NCI-H2227 treated with DMSO at 0.1 percent for 48 hours (cell line): ENCODE measurements around the gene ITGA11.

Experiments
- DNase-seq: peaks from one replicate; lab custom pipeline; 2025; lab: John Stamatoyannopoulos, UW

Gene ITGA11

GRCh38 chr15:68447976-68448755 lies 16.2 kb upstream of the ITGA11 start:
- DNase-seq: no peak

DNA sequence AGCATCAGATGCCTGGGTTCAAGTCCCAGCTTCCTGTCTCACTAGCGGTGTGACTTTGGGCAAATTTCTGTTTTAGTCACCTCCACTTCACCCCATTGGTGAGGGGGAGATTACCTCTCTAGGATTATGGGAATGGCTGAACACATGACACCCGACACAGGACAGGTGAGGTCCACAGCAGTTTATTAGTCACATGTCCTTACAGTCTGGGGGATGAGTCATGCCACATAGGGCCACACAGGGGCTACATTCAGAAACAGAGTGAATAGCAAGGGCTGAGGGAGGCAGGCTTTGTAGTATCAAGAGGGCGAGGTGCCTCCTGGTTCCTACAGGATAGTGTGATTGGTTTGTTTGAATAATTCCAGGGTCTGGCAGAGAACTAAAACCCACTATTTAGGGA lies 15.2 kb upstream of the ITGA11 start:
- DNase-seq: no peak

DNA sequence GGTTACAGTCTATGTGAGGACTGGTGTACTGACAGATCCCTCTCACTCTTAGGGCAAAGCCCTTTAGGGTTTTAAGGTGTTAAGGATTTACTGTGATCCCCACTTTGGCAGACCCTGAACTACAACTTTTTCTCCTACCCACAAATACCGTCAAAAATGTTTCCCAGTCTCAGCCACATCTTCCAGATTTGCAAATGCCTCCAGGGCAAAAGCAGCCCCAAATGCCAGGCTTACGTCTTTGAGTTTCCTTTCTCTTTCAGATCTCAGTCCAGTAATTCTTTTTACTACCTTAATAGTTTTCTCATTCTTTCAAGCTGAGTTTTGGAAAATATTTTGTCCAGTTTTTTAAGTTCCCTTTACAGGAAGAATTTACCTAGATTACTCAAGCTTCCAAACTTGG lies 13.4 kb upstream of the ITGA11 start:
- DNase-seq: no peak

GRCh38 chr15:68444336-68444735 lies 12.4 kb upstream of the ITGA11 start:
- no peak for DNase-seq

DNA sequence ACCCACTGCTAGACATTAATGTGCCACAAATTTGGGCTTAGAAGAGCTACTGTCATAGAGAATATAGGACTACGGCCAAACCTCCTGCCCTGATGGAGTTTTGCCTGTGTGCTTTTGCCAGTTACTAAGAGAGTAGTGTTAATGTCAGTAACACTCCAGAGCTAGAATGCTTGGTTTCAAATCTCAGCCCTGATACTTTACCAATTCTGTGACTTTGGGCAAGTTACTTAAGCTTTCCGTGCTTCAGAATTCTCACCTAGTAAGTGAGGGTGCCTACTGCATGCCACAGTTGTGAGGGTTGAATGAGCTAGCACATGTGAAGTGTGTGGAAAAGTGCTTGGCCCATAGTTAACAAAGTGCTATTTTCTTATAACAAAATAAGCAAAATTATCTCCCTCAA lies 10.9 kb upstream of the ITGA11 start:
- no peak for DNase-seq

DNA sequence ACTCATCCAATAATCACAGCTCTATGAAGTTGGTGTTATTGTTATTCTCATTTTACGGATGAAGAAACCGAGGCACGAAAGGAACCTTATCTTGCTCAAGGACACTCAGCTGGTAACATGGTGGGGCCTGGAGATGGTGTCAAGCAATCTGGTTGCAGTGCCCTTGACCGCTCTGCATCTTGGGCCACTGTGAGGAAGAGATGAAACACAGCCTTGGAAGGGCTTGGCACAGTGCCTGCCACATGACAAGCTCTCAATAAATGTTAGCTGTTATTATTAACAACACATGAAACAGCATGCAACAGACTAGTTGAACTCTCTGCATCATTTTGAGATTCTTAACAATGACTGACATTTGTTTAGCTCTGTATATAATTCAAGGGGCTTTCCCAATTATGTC lies 10.1 kb upstream of the ITGA11 start:
- DNase-seq: no peak

DNA sequence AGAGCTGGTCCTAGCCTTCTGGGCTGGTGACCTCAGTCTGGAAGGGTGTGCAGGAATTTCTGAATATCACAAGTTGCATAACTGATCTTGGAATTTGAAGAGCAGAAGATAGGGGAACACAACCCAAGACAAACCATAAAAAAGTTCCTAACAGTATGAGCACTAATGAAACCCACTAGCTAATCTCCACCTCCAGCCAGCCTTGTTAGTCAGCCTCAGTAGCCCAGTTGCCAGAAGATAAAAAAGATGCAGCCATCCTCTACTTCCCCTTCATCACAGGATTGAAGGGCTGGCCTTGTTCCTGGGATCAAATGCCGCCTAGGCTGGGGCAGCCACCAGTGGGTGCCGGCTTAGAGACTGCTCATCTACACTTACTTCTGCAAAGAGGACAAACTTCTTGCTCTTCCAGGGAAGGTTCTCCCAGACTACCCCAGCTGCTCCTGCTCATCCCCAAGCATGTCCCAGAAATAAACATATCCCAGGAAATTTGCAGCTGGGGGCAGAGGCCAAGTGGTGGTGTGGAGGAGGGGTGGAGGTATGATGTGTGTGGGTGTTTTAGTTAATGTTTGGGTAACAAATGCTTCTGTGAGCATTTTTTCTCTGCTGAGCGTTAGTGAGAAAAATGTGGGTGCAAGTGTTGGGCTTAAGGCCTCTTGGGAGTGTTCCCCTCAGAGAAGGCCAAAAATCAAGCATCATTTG lies 9.2 kb upstream of the ITGA11 start:
- no peak for DNase-seq

DNA sequence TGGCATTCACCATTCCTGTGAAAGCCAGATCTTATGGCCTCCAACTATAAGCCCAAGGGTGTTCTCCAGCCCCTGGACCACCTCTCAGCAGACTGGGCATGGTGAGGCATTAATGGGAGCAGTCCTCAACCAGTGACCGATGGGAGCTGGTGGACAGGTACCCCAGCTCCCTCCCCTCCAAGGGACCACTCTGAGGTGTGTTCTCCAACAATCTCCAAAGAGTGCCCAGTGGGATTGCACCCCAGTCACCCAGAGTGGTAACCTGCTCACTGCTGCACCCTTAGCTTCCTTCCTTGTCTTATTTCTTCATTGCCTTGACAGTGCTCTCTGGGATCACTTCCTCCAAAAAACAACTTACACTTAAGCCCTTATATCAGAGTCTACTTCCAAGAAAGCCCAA lies 8.2 kb upstream of the ITGA11 start:
- no peak for DNase-seq

GRCh38 chr15:68439506-68439905 lies 7.5 kb upstream of the ITGA11 start:
- no peak for DNase-seq

DNA sequence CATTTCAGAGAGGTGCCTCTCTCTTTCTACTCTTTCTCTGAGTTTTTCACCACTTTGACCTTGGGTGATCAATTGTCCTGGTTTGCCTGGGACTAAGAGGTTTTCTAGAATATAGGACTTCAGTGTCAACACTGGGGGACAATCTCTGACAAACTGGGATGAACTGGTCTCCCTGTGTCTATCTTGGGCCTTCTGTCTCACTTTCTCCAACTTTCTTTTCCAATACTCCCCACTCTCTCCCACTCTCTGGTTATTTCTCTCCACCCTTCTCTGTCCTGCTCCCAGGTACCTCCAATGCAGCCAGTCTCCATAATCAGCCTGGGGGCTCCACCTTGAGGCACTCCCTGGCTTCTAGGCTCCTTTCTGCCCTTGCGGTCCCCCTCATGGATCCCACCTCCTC lies 4.7 kb upstream of the ITGA11 start:
- no peak for DNase-seq

DNA sequence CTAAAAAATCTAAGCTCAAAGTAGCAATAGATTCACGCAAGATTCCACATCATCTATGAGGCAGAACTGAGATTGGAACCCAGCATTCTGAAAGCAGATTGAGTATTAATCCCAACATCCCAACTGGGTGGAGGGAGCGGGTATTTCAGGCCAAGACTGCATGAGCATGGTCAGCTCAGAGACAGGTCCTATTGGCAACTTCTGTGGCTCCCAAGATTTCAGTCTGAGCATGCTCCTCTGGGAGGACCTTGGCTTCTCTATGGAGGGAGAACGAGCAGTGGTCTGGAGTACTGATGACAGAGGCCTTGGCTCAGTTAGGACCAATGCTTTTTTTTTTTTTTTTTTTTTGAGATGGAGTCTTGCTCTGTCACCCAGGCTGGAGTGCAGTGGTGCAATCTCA lies 4.0 kb upstream of the ITGA11 start:
- no peak for DNase-seq

- DNase-seq: no peak
These were observed 2.1 kb upstream of the ITGA11 start for GRCh38 chr15:68434021-68434420.

GRCh38 chr15:68433551-68433950 lies 1.6 kb upstream of the ITGA11 start:
- no peak for DNase-seq

- no peak for DNase-seq
These were observed 590 bp upstream of the ITGA11 start for GRCh38 chr15:68432441-68433064.

GRCh38 chr15:68431037-68431791 lies 749 bp downstream of the ITGA11 start:
- DNase-seq: no peak

DNA sequence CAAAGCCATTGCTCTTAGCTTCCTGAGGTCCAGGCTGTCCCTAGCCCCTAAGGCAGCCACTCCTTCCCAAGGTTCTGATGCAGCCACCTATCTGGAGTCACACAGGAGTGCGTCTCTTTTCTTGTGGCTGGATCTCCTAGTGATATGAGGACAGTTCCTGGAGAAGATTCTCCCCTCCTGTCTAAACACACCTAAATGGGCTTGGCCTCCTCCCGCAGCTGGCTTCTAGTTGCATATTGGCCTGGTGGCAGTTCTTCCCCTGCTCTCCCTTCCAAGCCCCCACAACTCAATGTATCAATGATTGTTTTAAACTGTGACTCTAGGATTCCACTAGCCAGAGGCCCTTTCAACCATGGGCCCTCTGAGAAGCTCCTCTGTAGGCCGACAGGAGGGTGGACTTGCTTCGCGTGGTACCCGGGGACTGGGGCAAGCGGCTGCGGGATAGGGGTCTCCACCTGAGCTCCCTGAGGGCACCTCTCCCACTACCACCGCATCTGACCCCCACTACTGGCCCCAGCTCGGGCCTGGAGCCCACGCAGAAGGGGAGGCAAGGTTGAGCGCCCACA lies 1.4 kb downstream of the ITGA11 start:
- DNase-seq: no peak

DNA sequence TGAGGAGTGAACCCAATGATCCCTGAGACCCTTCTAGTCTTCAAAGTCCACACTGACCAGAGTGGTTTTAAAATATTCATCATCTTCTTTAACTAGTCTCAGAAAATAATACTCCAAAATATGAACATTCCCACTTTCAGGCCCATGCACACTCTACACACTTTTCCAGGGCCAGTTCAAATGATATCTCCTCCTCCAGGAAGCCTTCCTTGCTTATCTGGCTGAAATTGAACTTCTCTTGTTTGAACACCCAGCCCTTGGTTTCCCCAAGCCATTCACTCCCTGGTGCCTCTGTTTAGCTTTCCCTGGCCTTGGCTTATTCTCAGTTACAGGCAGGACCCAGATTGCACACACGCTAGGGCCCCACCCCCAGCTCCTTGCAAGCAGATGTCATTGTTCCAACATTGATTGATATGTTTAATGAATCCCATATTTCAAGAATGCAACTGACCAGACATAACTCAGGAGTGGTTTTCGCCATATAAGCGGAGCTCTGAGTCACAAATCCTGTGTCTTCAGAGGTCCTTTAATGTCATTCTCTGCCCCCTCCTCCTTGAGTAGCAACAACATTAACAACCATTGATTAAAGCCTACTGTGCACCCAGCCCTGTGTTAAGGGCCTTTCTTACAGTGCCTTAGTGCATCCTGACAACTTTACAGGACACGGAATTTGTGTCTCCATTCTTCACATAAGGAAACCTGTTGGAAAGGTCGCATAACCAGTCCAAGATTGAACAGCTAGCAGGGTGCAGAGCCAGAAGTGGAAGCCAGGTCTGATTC lies 2.1 kb downstream of the ITGA11 start:
- no peak for DNase-seq

GRCh38 chr15:68428431-68428940 lies 3.5 kb downstream of the ITGA11 start:
- DNase-seq: no peak

DNA sequence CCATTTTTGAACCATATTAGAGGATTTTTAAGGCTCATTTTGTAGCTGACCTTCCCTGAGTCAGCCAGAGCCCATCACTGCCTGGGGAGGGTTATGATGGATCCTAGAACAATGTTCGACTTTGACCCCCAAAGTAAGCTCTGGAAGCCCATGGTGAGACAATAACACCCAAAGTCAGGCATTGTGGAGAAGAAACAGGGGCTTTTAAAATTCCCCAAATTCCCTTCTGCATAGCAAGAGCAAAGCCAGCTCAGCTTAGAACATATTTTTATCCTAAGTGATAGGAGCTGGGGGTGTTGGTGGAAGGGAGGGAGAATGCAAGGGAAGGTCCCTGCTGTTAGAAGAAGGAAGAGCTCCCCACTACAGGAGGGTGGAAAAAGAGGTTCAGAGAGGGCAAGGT lies 4.0 kb downstream of the ITGA11 start:
- DNase-seq: no peak

DNA sequence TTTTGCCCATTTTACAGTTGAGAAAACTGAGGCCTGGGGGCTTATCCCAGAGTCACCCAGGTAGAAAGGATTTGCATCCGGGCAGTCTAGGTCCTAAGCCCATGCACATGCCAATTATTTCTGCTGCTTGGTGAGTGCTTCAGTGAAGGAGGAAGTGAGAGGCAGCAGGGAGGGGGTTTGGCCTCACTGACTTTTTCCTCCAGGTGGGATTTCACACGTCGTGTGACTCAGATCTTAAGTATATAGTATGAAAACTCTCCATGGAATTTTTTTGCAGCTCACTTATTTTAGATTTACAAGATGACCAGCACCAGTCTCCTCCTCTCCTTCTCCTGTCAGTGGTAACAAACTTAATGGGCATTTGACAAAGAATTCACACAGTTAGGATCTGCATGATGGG lies 4.6 kb downstream of the ITGA11 start:
- no peak for DNase-seq

- no peak for DNase-seq
These were observed 5.8 kb downstream of the ITGA11 start for GRCh38 chr15:68426116-68426515.
